Measurements from ENCODE around the gene RBPJ.
A peak's percentile ranks its signal among the peaks of the same experiment; 100 is the strongest.

Gene RBPJ

GRCh38 chr4:26320538-26321372, at the start of gene RBPJ:
TSS of gene RBPJ (plus strand) at chr4:26321014. CDS start at chr4:26321029, 15 bp downstream.
- DNase-seq (ENCODE audit: low read depth): peak; percentile 67

DNA sequence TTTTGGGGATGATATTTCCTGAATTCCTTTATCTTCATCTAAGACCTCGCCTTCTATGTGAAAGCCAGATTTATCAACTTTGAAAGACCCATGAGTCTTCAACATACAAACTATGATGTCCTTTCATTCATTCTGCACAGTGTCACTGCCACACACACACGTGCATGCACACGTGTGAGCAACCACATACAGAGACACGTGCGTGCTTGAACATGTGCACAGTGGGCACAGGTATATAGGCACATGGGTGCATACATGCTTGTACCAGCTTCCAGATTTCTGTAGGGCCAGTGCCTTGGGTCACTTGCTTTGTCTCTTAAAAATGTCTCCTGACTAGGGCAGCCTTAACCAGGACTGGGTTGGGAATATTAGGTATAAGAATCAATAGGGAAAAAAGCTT, 49.1 kb upstream of the RBPJ start:
- DNase-seq (ENCODE audit: low read depth): no peak

DNA sequence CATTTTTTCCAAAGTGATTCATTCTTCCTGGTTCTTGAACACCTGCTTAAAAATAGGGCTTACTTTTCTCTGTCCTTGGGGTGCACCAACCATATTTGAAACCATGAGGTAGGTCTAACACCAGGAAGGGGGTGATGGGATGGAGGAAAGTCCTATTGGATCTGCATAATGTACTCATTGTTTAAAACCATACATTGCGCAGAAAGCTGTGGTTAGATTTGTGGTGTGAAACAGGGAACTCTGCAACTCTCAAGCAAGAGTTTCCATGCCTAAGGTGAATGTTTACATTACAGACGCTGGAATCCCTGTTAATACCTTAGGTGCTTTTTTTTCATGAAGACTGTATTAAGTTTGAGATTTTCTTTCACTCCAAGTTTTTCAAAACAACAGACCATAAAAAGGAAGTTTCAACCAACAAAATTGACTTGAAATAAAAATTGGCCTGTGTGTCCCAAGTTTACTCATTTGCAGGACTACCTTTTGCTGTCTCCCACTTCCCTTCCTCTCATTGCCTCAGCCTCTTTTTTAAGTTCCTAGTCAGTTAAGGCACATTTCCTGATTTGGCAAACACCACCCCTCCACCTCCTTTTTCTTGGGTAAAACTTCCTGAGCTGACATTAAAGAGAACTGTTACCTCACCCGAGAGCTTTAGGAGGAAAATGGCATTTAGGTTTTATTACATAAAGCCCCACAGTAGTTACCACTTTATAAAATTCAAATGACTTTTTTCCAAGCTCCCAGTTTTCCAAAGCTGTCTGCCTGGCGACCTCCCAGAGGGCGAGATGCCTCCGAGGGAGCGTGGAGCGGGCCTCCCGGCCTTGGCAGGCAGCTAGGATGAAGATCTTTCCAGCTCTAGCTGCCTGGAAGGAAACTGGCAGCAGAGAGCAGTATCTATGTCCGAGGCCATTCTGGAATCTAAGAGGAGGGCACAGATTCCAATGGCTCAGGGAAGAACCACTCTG, 47.9 kb upstream of the RBPJ start:
- no peak for DNase-seq (ENCODE audit: low read depth)

- no peak for DNase-seq (ENCODE audit: low read depth)
These were observed 47.2 kb upstream of the RBPJ start for GRCh38 chr4:26273616-26273980.

DNA sequence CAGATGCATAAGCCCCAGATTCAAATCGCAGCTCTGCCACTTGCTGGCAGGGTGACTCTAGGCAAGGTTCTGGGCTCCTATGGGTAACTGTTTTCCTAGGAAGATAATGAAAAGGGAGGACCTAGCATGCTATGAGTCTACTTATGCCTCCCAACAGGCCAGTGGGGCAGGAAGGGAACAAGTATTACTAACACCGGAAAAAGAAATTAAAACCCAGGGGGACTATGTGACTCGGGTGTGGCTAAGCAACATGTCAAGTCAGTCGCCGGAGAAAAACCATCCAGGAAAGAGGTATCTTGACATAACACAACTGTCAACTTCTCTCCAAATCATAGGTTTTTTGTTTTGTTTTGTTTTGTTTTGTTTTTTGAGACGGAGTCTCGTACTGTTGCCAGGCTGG, 45.5 kb upstream of the RBPJ start:
- DNase-seq (ENCODE audit: low read depth): no peak

DNA sequence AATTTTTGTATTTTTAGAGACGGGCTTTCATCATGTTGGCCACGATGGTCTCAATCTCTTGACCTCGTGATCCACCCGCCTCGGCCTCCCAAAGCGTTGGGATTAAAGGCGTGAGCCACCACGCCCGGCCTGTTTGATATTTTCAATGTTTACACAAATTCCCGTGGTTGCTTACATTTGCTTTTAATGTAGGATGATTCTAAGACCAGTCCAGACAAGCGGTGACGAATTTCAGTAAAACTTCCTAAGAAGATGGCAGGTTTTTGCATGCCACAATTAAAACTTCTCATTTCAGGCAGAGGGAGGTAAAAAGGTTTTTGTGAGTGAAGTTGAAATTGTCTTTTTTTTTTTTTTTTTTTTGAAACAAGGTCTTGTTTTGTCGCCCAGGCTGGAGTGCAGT, 41.4 kb upstream of the RBPJ start:
- DNase-seq (ENCODE audit: low read depth): no peak

DNA sequence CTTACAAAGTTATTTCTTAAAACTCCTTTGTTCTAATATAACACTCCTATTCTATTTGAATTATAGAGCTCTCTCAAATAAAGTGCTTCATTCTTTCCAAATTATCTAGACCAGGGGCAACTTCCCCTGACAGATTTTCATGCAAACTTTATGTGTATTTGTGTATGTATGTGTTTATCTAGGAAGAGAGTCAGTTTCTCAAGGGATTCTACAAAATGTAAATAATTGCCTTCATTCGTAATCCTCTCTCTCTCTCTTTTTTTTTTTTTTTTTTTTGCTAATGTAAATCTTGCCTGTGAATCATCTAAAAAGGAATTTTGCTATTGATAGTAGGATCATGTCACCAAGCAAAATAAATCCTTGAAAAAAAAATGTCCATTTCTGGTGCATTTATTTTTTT, 38.9 kb upstream of the RBPJ start:
- DNase-seq (ENCODE audit: low read depth): no peak

DNA sequence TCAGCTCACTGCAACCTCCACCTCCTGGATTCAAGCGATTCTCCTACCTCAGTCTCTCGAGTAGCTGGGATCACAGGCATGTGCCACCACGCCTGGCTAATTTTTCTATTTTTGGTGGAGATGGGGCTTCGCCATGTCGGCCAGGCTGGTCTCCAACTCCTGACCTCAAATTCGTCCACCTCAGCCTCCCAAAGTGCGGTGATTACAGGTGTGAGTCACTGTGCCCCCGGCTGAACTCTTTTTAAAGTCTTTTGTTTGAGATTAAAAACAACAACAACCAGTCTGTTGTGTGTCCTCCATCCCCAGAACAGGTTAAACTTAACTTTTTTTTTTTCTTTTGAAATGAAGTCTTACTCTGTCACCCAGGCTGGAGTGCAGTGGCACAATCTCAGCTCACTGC, 36.3 kb upstream of the RBPJ start:
- no peak for DNase-seq (ENCODE audit: low read depth)

DNA sequence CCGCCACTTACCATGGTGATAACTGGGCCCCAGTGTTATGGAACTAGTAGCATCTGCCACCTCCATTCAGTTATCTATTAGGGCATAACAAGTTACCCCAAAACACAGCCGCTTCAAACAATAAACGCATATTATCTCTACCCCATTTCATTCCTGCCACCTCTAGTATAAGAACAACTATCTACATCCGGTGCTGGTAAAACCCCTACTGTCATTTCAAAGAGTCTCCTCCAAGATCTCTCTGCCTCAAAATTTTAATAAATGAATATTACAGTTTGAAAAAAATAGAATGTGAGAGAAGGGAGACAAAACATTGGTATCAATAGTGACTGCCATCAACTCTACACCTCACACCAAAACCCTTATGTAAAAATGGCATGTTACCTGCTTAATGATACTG, 35.5 kb upstream of the RBPJ start:
- DNase-seq (ENCODE audit: low read depth): no peak

GRCh38 chr4:26287756-26288155, 33.1 kb upstream of the RBPJ start:
- DNase-seq (ENCODE audit: low read depth): no peak

DNA sequence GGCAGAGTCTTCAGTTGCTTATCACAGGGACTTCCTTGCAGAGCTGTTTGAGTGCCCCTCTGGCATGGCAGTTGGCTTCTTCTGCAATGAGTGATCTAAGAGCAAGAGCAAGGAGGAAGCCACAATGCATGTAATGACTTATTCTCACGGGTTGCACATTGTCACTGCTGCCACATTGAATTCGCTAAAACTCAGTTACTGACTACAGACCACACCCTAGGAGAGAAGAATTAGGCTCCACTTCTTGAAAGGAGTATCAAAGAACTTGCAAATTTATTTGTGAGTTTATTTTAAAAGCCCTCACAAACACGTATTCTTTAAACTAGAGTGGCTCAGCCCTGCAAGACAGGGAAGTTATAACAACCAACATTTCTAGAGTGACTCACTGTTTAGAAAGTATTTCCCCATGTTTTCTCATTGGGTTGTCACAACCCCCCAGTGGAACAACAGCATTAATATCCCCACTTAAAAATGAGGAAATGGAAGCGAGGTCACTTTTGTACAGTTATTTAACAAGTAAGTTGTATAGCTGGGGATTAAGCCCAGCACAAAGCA, 32.4 kb upstream of the RBPJ start:
- DNase-seq (ENCODE audit: low read depth): no peak

DNA sequence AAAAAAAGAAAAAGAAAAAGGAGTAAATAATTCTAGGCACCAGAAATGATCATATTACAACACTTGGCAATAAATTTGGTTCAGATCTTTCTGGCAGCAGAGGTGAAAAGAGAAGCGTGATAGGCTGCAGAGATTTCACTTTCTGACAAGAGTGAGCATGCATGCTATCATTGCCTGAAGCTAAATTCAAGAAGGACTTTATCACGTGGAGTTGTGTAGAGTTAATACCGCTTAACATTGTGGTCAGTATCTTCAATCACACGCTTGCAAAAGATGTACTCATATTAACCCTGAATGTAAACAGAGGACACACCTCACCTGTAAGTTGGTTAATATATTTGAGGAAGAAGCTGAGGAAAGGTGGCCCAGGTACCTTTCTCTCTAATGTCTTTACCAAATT, 31.4 kb upstream of the RBPJ start:
- no peak for DNase-seq (ENCODE audit: low read depth)

DNA sequence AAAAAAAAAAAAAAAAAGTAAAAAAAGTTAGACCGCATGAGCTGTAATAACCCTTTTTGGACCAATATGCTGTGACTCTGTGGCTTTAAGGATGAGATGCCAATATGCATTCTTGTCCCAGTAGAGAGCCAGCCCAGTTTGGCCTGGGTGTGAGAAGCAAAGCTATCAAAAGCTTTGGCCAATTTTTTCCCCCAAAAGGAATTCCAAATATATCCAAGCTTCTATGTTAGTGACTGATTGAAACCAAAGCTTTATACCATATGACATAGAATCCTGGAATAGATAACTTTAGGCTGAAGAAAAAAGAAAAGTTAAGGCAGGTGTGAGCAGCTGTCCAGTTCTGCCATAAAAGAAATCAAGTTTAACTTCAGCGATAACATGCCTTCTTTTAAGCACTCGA, 30.5 kb upstream of the RBPJ start:
- DNase-seq (ENCODE audit: low read depth): no peak

DNA sequence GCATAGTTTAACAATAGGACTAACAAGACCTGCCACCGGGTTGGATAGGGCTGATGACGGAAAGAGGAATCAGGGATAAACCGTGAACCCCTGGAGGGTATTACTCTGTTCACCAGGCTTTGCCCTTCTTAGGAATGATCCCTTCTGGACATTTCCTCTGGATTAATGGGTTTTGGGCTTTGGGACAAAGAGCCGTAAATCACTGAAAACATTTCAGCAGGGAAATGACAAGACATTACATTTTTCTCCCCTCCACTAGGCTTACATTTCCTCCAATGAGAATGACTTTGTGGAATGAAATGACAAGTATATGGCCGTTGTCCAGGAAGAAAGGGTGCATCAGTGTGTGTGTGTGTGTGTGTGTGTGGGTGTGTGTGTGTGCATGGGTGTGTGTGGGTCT, 25.9 kb upstream of the RBPJ start:
- DNase-seq (ENCODE audit: low read depth): no peak

DNA sequence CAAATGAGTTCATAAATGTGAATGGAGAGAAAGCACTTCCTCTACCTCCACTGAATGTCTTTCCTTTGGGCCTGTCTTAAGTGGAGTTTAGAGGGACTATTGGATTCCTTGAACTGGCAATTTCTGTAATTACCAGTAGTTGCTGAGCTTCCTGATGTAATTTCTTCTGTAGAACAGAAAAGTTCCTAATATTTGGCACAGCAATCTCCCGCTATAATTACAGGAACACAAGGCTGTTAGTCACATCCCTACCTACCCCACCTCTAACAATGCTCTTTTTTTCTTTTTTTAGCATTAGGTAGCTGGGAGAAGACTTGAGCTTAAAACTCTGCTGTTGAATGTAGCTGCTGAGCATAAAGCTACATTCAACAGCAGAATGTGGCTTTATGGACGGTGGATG, 24.8 kb upstream of the RBPJ start:
- DNase-seq (ENCODE audit: low read depth): no peak

DNA sequence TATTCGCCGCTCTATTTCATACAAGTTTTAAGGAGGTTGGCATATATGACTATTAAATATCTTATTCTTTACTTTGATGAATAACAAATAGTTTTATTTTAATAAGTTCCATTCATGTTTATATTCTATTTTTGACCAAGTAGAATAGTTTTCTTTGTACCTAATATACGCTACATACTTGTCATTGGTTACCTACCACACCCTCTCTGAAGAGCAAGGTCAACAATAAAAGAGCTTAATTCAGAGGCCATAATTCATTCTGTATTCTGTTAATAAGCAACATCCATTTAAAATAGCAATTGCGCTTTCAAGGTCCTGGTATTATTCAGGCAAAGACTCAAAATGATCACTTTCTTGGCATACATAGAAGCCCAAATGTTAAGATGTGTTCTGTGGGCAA, 24.3 kb upstream of the RBPJ start:
- no peak for DNase-seq (ENCODE audit: low read depth)

DNA sequence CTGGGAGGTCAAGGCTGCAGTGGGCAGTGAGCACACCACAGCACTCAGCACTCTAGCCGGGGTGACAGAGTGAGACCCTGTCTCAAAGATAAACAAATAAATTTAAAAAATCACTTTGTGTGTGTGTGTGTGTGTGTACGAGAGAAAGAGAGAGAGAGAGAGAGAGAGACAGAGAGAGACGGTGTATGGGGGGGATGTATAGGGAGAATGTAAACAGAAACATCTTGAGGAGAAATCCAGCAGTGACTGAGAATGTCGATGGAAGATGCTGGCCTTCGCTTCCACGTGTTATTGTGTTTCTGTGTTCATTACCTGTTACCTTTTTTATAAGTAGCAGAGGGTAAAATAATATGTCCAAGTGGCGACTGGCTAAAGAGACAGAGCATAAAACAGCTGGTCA, 23.6 kb upstream of the RBPJ start:
- DNase-seq (ENCODE audit: low read depth): no peak

DNA sequence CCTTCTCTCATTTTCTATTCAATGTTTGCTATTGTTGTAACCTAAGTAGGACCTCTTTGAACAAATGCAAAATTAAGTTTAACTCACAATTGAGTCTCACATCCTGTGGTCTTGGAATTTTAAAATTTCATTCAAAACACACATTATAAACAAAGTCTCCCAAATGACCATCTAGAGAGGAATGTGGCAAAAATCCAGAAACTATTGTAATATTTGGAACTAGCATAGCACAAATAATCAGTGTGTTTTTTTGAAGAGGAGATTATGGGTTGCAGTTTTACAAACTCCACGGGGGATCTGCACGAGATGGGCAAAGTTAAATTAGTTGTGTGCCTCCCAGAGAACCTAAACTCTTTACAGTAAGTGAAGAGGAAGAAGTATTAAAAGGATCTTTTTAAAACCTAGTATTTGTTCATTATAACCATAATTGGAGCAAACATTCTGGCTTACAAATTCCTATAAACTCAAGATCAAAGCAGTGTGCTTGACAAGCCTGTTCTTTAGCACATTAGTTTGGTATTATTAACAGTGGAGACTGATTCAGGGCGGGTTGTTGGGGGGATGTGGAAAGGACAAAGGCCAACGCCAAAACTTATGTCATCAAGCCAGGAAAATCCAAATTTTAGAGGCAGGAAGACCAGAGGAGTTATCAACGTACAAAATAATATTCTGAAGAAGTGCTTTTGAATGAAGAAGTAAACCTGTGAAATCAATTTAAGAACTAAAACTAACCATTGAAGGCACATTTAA, 22.4 kb upstream of the RBPJ start:
- DNase-seq (ENCODE audit: low read depth): no peak

GRCh38 chr4:26299254-26299882, 21.4 kb upstream of the RBPJ start:
- DNase-seq (ENCODE audit: low read depth): no peak

- no peak for DNase-seq (ENCODE audit: low read depth)
These were observed 20.2 kb upstream of the RBPJ start for GRCh38 chr4:26300314-26301307.
